Measurements from ENCODE around the gene SUCO. TPM values are rescaled to one million over a fixed set of nuclear protein-coding genes. Genes with fewer than 3 reads are reported as not detected.
"Not testable (repeated sequence)": the region's sequence is repeated elsewhere in the genome, so short reads cannot be mapped to it uniquely, and the experiment has no call there.

The SUCO gene
- total and polyA plus RNA-seq, 2 of the 4 experiments (the other 2 are of a cell fraction), result 11.4 to 21.5 TPM

DNA sequence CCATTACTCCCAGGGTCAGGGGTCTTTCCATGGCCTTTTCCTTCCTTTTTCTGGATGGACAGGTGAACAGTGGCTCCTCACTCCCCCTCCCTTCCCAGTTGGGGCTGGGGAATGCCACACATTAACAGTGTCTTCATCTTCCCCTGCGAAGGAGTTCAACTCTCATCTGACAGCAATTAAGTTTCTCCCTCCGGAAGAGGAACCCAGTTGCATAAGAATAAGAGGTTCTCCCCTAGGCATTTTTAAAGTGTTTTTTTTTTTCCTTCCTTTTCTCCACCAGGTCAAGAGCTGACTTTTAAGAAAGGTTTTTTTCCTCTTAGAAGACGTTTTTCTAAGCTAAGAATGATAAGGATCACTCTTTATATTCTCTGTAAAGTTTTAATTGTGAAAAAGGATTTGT is 83.7 kb downstream of the SUCO start:
- no peak overlapping the region for H3K14ac ChIP-seq (replicated peaks; ENCODE audit: low read depth, low read length)
- BruUV-seq (replicated peaks), result no TSS peak
- ChIA-PET POLR2A (ENCODE audit: unreplicated experiment) (no interaction called here), CTCF (no interaction called here)
- H2AK9ac ChIP-seq (replicated peaks; ENCODE audit: low read depth, low read length, poor library complexity), result no peak overlapping the region
- H4K5ac ChIP-seq (ENCODE audit: low read depth, low read length), result no peak overlapping the region
- no CpG with 5 or more reads among the region's 3 CpGs for WGBS, 2 experiments (ENCODE audit: extremely low coverage in 2 of 2, insufficient read length in 1 of 2)
- H3K18ac ChIP-seq (ENCODE audit: low read depth, low read length), result no peak overlapping the region
- no peak overlapping the region for H3K27ac ChIP-seq (ENCODE audit: insufficient read depth, low read length)
- no peak for TF ChIP-seq RCOR1 (IDR thresholded peaks at IDR 0.05; ENCODE audit: insufficient replicate concordance, low read length)
- no peak for TF ChIP-seq FOS (IDR thresholded peaks at IDR 0.05; ENCODE audit: low read depth, low read length)
- no peak for TF ChIP-seq MAZ (IDR thresholded peaks at IDR 0.05; ENCODE audit: borderline replicate concordance, low read depth, low read length)
- TF ChIP-seq BHLHE40 (IDR thresholded peaks at IDR 0.05; ENCODE audit: low read depth, low read length), result no peak
- TF ChIP-seq, protein P1, sequence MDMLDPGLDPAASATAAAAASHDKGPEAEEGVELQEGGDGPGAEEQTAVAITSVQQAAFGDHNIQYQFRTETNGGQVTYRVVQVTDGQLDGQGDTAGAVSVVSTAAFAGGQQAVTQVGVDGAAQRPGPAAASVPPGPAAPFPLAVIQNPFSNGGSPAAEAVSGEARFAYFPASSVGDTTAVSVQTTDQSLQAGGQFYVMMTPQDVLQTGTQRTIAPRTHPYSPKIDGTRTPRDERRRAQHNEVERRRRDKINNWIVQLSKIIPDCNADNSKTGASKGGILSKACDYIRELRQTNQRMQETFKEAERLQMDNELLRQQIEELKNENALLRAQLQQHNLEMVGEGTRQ (IDR thresholded peaks at IDR 0.05; ENCODE audit: low read depth, low read length), result no peak
- no peak for TF ChIP-seq NFE2L2 (IDR thresholded peaks at IDR 0.05; ENCODE audit: low read depth, low read length)
- dilution Hi-C loops (cut with HindIII; ENCODE audit: low sequenced_read_pairs, unreplicated experiment), result no loop called here
- H3K4me3 ChIP-seq (ENCODE audit: insufficient read depth, low read depth, low read length), result no peak overlapping the region
- no peaks in the 10 kb centered on the region for H3K27me3 ChIP-seq (ENCODE audit: control insufficient read depth, insufficient read depth, low read length)
- H2BK15ac ChIP-seq (ENCODE audit: low read depth, low read length), result no peak overlapping the region
- H2AFZ ChIP-seq (replicated peaks; ENCODE audit: low read length, poor library complexity), result no peak overlapping the region
- no peak overlapping the region for H3K9ac ChIP-seq (ENCODE audit: low read depth, low read length)
- in situ Hi-C loops (cut with MboI; ENCODE audit: low sequenced_read_pairs), result no loop called here
- no peak for DNase-seq
- no peak overlapping the region for H3K4ac ChIP-seq (ENCODE audit: low read depth, low read length)
- H3K9me3 ChIP-seq (ENCODE audit: control insufficient read depth, insufficient read depth, low read length), result peaks cover 24% of the 10 kb centered on the region
- no peak for ATAC-seq (ENCODE audit: low read depth)
- intact Hi-C loops (cut with micrococcal nuclease), result no loop called here
- H3K79me1 ChIP-seq (ENCODE audit: low read depth in 1 of 2, low read length in 2 of 2), result no peaks in the 10 kb centered on the region
- H3K23ac ChIP-seq (ENCODE audit: low read depth, low read length), result no peak overlapping the region
- H4K91ac ChIP-seq (ENCODE audit: insufficient read depth, low read depth, low read length), result no peak overlapping the region
- H2BK120ac ChIP-seq (ENCODE audit: low read depth, low read length), result no peak overlapping the region
- H3K36me3 ChIP-seq (ENCODE audit: control insufficient read depth, insufficient read depth, low read length), result 0 out of 2 replicates have a peak, but pooled peaks cover 2% of the 10 kb centered on the region
- H4K20me1 ChIP-seq (ENCODE audit: insufficient read depth, low read length), result no peaks in the 10 kb centered on the region
- no peaks in the 10 kb centered on the region for H3K4me1 ChIP-seq (ENCODE audit: control insufficient read depth, insufficient read depth, low read length)
- H2BK5ac ChIP-seq (ENCODE audit: low read depth, low read length, poor library complexity, severe bottlenecking), result no peak overlapping the region
- H2AK5ac ChIP-seq (ENCODE audit: low read depth, low read length), result no peak overlapping the region
- no peak overlapping the region for H3K56ac ChIP-seq (ENCODE audit: extremely low read depth, insufficient read depth, low read length)
- H2BK20ac ChIP-seq (ENCODE audit: low read depth, low read length), result no peak overlapping the region
- no peak overlapping the region for H3K4me2 ChIP-seq (ENCODE audit: low read depth, low read length)
- H4K8ac ChIP-seq (ENCODE audit: low read depth in 2 of 2, low read length in 2 of 2), result no peak overlapping the region
- H3K9me1 ChIP-seq (ENCODE audit: insufficient read depth, low read length), result no peaks in the 10 kb centered on the region

DNA sequence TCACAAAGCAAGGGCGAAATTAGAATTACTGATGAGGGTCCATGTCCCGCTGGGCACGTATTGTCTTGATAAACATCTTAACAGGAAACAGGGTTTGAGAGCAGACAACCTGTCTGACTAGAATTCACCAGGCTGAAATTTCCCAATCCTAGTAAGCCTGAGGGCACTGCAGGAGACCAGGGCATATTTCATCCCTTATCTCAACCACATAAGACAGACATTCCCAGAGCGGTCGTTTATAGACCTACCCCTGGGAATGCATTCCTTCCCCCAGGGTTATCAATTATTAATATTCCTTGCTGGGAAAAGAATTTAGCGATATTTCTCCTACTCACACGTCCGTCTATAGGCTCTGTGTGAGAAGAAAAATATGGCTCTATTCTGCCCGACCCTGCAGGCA is 87.7 kb downstream of the SUCO start:
- H3K4me3 ChIP-seq (ENCODE audit: insufficient read depth, low read depth, low read length); H3K14ac ChIP-seq (replicated peaks; ENCODE audit: low read depth, low read length); H2BK20ac ChIP-seq (ENCODE audit: low read depth, low read length); H2BK120ac ChIP-seq (ENCODE audit: low read depth, low read length); H3K23ac ChIP-seq (ENCODE audit: low read depth, low read length); dilution Hi-C loops (cut with HindIII; ENCODE audit: low sequenced_read_pairs, unreplicated experiment); H3K18ac ChIP-seq (ENCODE audit: low read depth, low read length); H3K56ac ChIP-seq (ENCODE audit: extremely low read depth, insufficient read depth, low read length); in situ Hi-C loops (cut with MboI; ENCODE audit: low sequenced_read_pairs); H3K36me3 ChIP-seq (ENCODE audit: control insufficient read depth, insufficient read depth, low read length); H4K5ac ChIP-seq (ENCODE audit: low read depth, low read length); H3K79me1 ChIP-seq (ENCODE audit: low read depth in 1 of 2, low read length in 2 of 2); H2BK15ac ChIP-seq (ENCODE audit: low read depth, low read length); H4K91ac ChIP-seq (ENCODE audit: insufficient read depth, low read depth, low read length); POLR2A ChIA-PET (ENCODE audit: unreplicated experiment); ATAC-seq (ENCODE audit: low read depth); H2AK9ac ChIP-seq (replicated peaks; ENCODE audit: low read depth, low read length, poor library complexity); H3K9ac ChIP-seq (ENCODE audit: low read depth, low read length); H3K27ac ChIP-seq (ENCODE audit: insufficient read depth, low read length); BruUV-seq (replicated peaks); intact Hi-C loops (cut with micrococcal nuclease); H3K4me1 ChIP-seq (ENCODE audit: control insufficient read depth, insufficient read depth, low read length); H2AK5ac ChIP-seq (ENCODE audit: low read depth, low read length); H2BK5ac ChIP-seq (ENCODE audit: low read depth, low read length, poor library complexity, severe bottlenecking); CTCF ChIA-PET; H3K4ac ChIP-seq (ENCODE audit: low read depth, low read length); H3K4me2 ChIP-seq (ENCODE audit: low read depth, low read length); H3K9me1 ChIP-seq (ENCODE audit: insufficient read depth, low read length); H4K8ac ChIP-seq (ENCODE audit: low read depth in 2 of 2, low read length in 2 of 2); H4K20me1 ChIP-seq (ENCODE audit: insufficient read depth, low read length); H3K27me3 ChIP-seq (ENCODE audit: control insufficient read depth, insufficient read depth, low read length); H2AFZ ChIP-seq (replicated peaks; ENCODE audit: low read length, poor library complexity); DNase-seq: not testable (repeated sequence)
- peaks cover 25% of the 10 kb centered on the region for H3K9me3 ChIP-seq (ENCODE audit: control insufficient read depth, insufficient read depth, low read length)
- WGBS, 2 experiments (ENCODE audit: extremely low coverage in 2 of 2, insufficient read length in 1 of 2), result 78% methylated on average over 1 of the region's 9 CpGs; no CpG with 5 or more reads in 1 of the 2 experiments

Measured in IMR-90 (cell line).